GM18498 (cell line): ENCODE results near the gene PTOV1.

Experiments used
- ATAC-seq: cut with Tn5 transposase; IDR thresholded peaks from one replicate; pipeline ENCODE4 v1.9.1; 2021; ENCODE audit warnings: mild to moderate bottlenecking, moderate library complexity; ENCODE audit not compliant: unreplicated experiment

The PTOV1 gene

GRCh38 chr19:49857838-49858087 is 6.8 kb downstream of the PTOV1 start:
- ATAC-seq, result no peak

- ATAC-seq, result no peak
These were observed 7.4 kb downstream of the PTOV1 start for GRCh38 chr19:49858088-49858985.

- ATAC-seq, result no peak
These were observed 8.8 kb downstream of the PTOV1 start for GRCh38 chr19:49859682-49860335.

- no peak for ATAC-seq
These were observed 9.6 kb downstream of the PTOV1 start for GRCh38 chr19:49860336-49861102.

- ATAC-seq, result no peak
These were observed 10.1 kb downstream of the PTOV1 start for GRCh38 chr19:49861107-49861506.

- no peak for ATAC-seq
These were observed 10.8 kb downstream of the PTOV1 start for GRCh38 chr19:49861541-49862378.

GRCh38 chr19:49862391-49863253 is 11.7 kb downstream of the PTOV1 start:
- ATAC-seq, result no peak

GRCh38 chr19:49863254-49863934 is 12.4 kb downstream of the PTOV1 start:
- ATAC-seq, result no peak

- ATAC-seq, result no peak
These were observed 13.0 kb downstream of the PTOV1 start for GRCh38 chr19:49863935-49864320.

GRCh38 chr19:49864890-49865289 is 13.9 kb downstream of the PTOV1 start:
- ATAC-seq, result no peak

GRCh38 chr19:49866933-49867782 is 16.2 kb downstream of the PTOV1 start, which contains the start of gene PNKP:
Gene PNKP (minus strand): TSS chr19:49867576. CDS start chr19:49867204, 372 bp downstream.
- peak; percentile 41 for ATAC-seq

- ATAC-seq, result peak; percentile 17
These were observed 18.1 kb downstream of the PTOV1 start for GRCh38 chr19:49869009-49869483.

- ATAC-seq, result peak; percentile 61
These were observed 18.7 kb downstream of the PTOV1 start for GRCh38 chr19:49869484-49870308.

- ATAC-seq, result no peak
These were observed 19.4 kb downstream of the PTOV1 start for GRCh38 chr19:49870309-49870901.

- ATAC-seq, result no peak
These were observed 20.5 kb downstream of the PTOV1 start for GRCh38 chr19:49871349-49871985.
